ENCODE results near the gene RYR2. TPM values are rescaled to one million over a fixed set of nuclear protein-coding genes. Genes with fewer than 3 reads are reported as not detected.

The RYR2 gene
- total RNA-seq, 1 donor from 2014 or later: 8.7 TPM

DNA sequence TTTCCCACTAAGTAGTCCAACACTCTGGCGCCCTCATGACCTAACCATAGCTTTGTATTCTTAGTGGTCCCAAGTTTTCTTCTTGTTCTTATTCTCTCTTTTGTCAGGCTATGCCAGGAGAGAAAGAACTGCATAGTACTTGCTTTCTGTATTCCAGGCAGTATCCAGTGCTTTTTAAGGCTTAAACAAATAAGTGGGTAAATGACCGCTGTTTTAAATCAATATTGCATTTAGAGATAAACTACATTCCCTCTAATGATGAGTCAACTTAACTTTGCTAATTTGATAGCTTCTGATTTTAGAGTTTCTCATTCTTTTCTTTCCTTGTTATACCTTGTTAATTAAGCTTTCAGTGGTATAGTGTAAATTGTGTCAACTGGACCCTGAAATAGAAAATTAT lies 709.1 kb downstream of the RYR2 start:
- Mint-ChIP-seq H3K27me3 (ENCODE audit: low read depth) (no peaks in the 10 kb centered on the region), H3K9me3 (no peaks in the 10 kb centered on the region), H3K36me3 (ENCODE audit: low read depth) (no peaks in the 10 kb centered on the region), H3K4me3 (ENCODE audit: low read depth) (no peak overlapping the region), H3K4me1 (ENCODE audit: low read depth) (peaks cover 6% of the 10 kb centered on the region), H3K27ac (no peak overlapping the region)
- intact Hi-C loops (cut with micrococcal nuclease): no loop called here
- DNase-seq (ENCODE audit: low spot score): no peak

DNA sequence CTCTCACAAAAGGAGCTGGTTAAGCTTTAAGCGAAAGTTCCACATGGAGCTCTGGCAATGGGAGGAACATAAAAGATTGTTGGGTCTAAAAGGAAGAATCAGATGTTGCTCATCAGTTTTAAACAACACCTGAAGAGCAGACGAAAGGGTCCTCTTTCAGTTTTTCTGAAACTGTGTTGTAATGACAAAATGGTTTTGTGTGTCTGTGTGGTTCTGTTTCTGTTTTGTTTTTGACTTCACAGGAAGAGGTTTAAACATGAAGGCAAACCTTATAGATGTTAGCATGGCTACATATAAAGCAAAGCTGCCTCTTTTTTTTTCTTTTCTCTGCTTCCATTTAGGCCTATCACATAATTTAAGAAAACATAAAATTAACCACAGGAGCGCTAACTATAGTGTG lies 712.6 kb downstream of the RYR2 start:
- H3K9me3 Mint-ChIP-seq: no peaks in the 10 kb centered on the region
- H3K27me3 Mint-ChIP-seq (ENCODE audit: low read depth): no peaks in the 10 kb centered on the region
- H3K4me3 Mint-ChIP-seq (ENCODE audit: low read depth): no peak overlapping the region
- no peak for DNase-seq (ENCODE audit: low spot score)
- H3K36me3 Mint-ChIP-seq (ENCODE audit: low read depth): no peaks in the 10 kb centered on the region
- H3K27ac Mint-ChIP-seq: no peak overlapping the region
- intact Hi-C loops (cut with micrococcal nuclease): no loop called here
- H3K4me1 Mint-ChIP-seq (ENCODE audit: low read depth): peaks cover 6% of the 10 kb centered on the region

DNA sequence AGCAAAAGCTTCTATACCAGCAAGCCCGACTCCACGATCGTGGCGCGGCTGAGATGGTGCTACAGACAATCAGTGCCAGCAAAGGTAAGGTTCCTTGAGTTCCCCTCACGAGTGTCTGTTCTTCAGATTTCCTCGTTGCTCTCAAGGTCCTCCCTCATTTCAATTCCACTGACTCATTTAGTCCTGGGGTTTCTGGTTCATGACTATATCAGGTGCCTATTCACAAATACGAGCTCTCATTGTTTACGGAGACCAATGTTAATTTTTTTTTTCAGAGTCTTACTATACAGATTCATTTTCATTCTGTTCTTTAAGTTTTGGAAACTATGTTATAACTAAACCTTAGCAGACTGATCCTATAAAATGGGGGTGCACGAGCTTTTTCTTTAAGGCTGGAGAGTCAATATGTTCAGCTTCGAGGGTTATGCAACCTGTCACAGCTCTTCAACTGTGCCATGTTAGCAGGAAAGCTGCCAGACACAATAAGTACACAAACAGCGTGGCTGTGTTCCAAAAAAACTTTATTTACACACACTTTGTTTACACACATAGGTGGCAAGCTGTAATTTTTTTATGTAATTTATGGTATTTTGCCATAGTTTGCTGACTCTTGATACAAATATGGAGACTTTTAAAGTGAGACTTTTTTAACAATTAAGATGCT lies 714.5 kb downstream of the RYR2 start:
- intact Hi-C loops (cut with micrococcal nuclease): no loop called here
- Mint-ChIP-seq H3K4me1 (ENCODE audit: low read depth) (peaks cover 6% of the 10 kb centered on the region), H3K4me3 (ENCODE audit: low read depth) (no peak overlapping the region), H3K36me3 (ENCODE audit: low read depth) (no peaks in the 10 kb centered on the region), H3K9me3 (no peaks in the 10 kb centered on the region), H3K27me3 (ENCODE audit: low read depth) (no peaks in the 10 kb centered on the region), H3K27ac (no peak overlapping the region)
- DNase-seq (ENCODE audit: low spot score): no peak

GRCh38 chr1:237759377-237759776 lies 717.4 kb downstream of the RYR2 start:
- DNase-seq (ENCODE audit: low spot score): no peak
- Mint-ChIP-seq H3K4me3 (ENCODE audit: low read depth) (no peak overlapping the region), H3K27ac (no peak overlapping the region), H3K36me3 (ENCODE audit: low read depth) (no peaks in the 10 kb centered on the region), H3K9me3 (no peaks in the 10 kb centered on the region), H3K4me1 (ENCODE audit: low read depth) (peaks cover 5% of the 10 kb centered on the region), H3K27me3 (ENCODE audit: low read depth) (no peaks in the 10 kb centered on the region)
- intact Hi-C loops (cut with micrococcal nuclease): no loop called here

- Mint-ChIP-seq H3K9me3 (no peaks in the 10 kb centered on the region), H3K4me3 (ENCODE audit: low read depth) (no peak overlapping the region), H3K27ac (no peak overlapping the region), H3K27me3 (ENCODE audit: low read depth) (no peaks in the 10 kb centered on the region), H3K4me1 (ENCODE audit: low read depth) (no peaks in the 10 kb centered on the region), H3K36me3 (ENCODE audit: low read depth) (no peaks in the 10 kb centered on the region)
- DNase-seq (ENCODE audit: low spot score): no peak
- intact Hi-C loops (cut with micrococcal nuclease): no loop called here
Measured at GRCh38 chr1:237760951-237761350, 719.0 kb downstream of the RYR2 start.

GRCh38 chr1:237763137-237763536 lies 721.2 kb downstream of the RYR2 start:
- intact Hi-C loops (cut with micrococcal nuclease): no loop called here
- DNase-seq (ENCODE audit: low spot score): no peak
- Mint-ChIP-seq H3K9me3 (no peaks in the 10 kb centered on the region), H3K27ac (no peak overlapping the region), H3K27me3 (ENCODE audit: low read depth) (no peaks in the 10 kb centered on the region), H3K36me3 (ENCODE audit: low read depth) (no peaks in the 10 kb centered on the region), H3K4me1 (ENCODE audit: low read depth) (no peaks in the 10 kb centered on the region), H3K4me3 (ENCODE audit: low read depth) (no peak overlapping the region)

- Mint-ChIP-seq H3K27me3 (ENCODE audit: low read depth) (no peaks in the 10 kb centered on the region), H3K27ac (no peak overlapping the region), H3K4me1 (ENCODE audit: low read depth) (no peaks in the 10 kb centered on the region), H3K9me3 (no peaks in the 10 kb centered on the region), H3K4me3 (ENCODE audit: low read depth) (no peak overlapping the region), H3K36me3 (ENCODE audit: low read depth) (no peaks in the 10 kb centered on the region)
- no peak for DNase-seq (ENCODE audit: low spot score)
- intact Hi-C loops (cut with micrococcal nuclease): no loop called here
Measured at GRCh38 chr1:237763751-237764150, 721.8 kb downstream of the RYR2 start.

DNA sequence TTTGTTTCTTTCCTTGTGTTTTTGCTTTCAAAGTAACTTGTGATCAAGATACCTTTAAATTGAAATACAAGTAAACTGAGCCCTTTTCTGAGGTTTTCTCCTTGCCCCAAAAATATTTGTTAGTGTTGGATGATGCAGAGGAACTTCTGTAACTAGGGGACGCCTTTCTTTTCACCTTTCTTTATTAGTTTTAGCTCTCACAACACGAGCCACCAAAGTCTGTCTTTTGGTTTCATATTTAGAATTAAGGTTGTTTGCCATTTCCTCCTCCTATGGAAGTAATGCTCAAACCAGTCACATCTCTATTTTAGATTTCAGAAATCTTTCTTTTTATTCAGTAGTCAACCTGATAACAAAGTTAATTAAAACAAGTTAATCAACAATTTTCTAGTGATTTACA lies 727.9 kb downstream of the RYR2 start:
- intact Hi-C loops (cut with micrococcal nuclease): no loop called here
- Mint-ChIP-seq H3K4me1 (ENCODE audit: low read depth) (peaks cover 4% of the 10 kb centered on the region), H3K27ac (no peak overlapping the region), H3K4me3 (ENCODE audit: low read depth) (no peak overlapping the region), H3K27me3 (ENCODE audit: low read depth) (no peaks in the 10 kb centered on the region), H3K9me3 (no peaks in the 10 kb centered on the region), H3K36me3 (ENCODE audit: low read depth) (no peaks in the 10 kb centered on the region)
- DNase-seq (ENCODE audit: low spot score): no peak

- no peaks in the 10 kb centered on the region for H3K36me3 Mint-ChIP-seq (ENCODE audit: low read depth)
- peaks cover 4% of the 10 kb centered on the region for H3K4me1 Mint-ChIP-seq (ENCODE audit: low read depth)
Measured at GRCh38 chr1:237772009-237772408, 730.0 kb downstream of the RYR2 start.

DNA sequence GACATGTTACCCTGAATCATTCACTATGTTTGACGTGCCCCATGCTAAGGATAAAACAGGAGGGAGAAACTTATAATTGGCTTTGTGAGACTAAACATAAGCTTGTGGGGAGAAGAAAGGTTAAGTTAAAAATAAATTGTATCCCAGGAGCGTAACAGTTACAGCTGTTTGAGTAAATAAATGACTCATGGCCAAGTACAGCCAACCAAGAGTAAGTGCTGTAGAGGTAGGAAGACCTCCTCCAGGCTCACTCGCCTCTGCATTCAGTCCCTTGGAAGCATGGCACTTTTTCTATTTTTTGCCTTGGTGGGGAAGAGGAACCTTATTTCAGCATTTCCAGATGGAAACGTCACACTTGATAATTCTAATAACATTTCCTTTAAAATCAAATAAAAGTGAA lies 732.3 kb downstream of the RYR2 start:
- H3K4me1 Mint-ChIP-seq (ENCODE audit: low read depth): peaks cover 4% of the 10 kb centered on the region
- no peaks in the 10 kb centered on the region for H3K27me3 Mint-ChIP-seq (ENCODE audit: low read depth)

More at GRCh38 chr1:237772009-237772408, 730.0 kb downstream of the RYR2 start:
- DNase-seq (ENCODE audit: low spot score): no peak
- Mint-ChIP-seq H3K27me3 (ENCODE audit: low read depth) (no peaks in the 10 kb centered on the region), H3K4me3 (ENCODE audit: low read depth) (no peak overlapping the region), H3K9me3 (no peaks in the 10 kb centered on the region), H3K27ac (no peak overlapping the region)
- intact Hi-C loops (cut with micrococcal nuclease): no loop called here

GRCh38 chr1:237779356-237779755 lies 737.4 kb downstream of the RYR2 start:
- Mint-ChIP-seq H3K4me1 (ENCODE audit: low read depth) (no peaks in the 10 kb centered on the region), H3K4me3 (ENCODE audit: low read depth) (no peak overlapping the region), H3K36me3 (ENCODE audit: low read depth) (no peaks in the 10 kb centered on the region), H3K9me3 (no peaks in the 10 kb centered on the region), H3K27me3 (ENCODE audit: low read depth) (no peaks in the 10 kb centered on the region), H3K27ac (no peak overlapping the region)
- DNase-seq (ENCODE audit: low spot score): no peak
- intact Hi-C loops (cut with micrococcal nuclease): no loop called here

More for the DNA sequence above, 732.3 kb downstream of the RYR2 start:
- DNase-seq (ENCODE audit: low spot score): no peak
- no peak overlapping the region for H3K4me3 Mint-ChIP-seq (ENCODE audit: low read depth)
- intact Hi-C loops (cut with micrococcal nuclease): no loop called here
- H3K36me3 Mint-ChIP-seq (ENCODE audit: low read depth): no peaks in the 10 kb centered on the region
- no peaks in the 10 kb centered on the region for H3K9me3 Mint-ChIP-seq
- no peak overlapping the region for H3K27ac Mint-ChIP-seq

DNA sequence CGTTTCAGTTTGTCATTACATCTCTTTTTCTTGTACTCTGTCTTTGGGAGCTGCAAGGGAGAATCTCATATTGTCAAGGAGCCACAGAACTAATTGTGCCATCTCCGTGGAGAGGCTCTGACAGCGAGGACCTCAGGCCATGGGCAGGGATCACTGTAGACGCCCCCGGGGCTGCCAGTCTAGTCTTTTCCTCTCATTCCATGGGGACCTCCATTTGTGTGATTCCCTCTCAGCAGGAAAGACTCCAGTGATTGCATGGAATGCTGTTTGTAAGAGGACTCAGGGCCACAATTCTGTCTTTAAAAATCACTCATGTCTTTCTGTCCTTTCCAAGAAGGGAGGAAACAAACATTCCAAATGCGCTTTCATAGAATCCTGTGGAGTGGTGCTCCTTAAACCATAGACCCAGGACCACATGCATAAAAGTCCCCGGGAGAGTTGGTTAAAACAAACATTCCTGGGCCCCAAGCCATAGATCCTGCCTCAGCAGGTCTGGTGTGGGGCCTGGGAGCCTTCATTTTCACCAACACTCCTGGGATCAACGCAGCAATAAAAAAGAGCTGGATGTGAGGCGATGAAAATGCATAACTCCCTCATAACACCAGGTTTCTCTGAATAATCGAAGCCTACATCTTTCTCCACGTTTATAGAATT lies 744.2 kb downstream of the RYR2 start:
- Mint-ChIP-seq H3K9me3 (no peaks in the 10 kb centered on the region), H3K27me3 (ENCODE audit: low read depth) (no peaks in the 10 kb centered on the region), H3K27ac (no peak overlapping the region), H3K4me3 (ENCODE audit: low read depth) (no peak overlapping the region), H3K36me3 (ENCODE audit: low read depth) (no peaks in the 10 kb centered on the region), H3K4me1 (ENCODE audit: low read depth) (no peaks in the 10 kb centered on the region)
- no peak for DNase-seq (ENCODE audit: low spot score)
- intact Hi-C loops (cut with micrococcal nuclease): no loop called here

- H3K4me3 Mint-ChIP-seq (ENCODE audit: low read depth): no peak overlapping the region
- DNase-seq (ENCODE audit: low spot score): no peak
- intact Hi-C loops (cut with micrococcal nuclease): no loop called here
- H3K36me3 Mint-ChIP-seq (ENCODE audit: low read depth): no peaks in the 10 kb centered on the region
- no peaks in the 10 kb centered on the region for H3K27me3 Mint-ChIP-seq (ENCODE audit: low read depth)
- no peak overlapping the region for H3K27ac Mint-ChIP-seq
- no peaks in the 10 kb centered on the region for H3K4me1 Mint-ChIP-seq (ENCODE audit: low read depth)
- H3K9me3 Mint-ChIP-seq: no peaks in the 10 kb centered on the region
Measured at GRCh38 chr1:237788069-237788468, 746.1 kb downstream of the RYR2 start.

All from activated T-helper 2 cell treated with anti-CD3 and anti-CD28 coated beads, Interferon-gamma antibody, Interleukin-2, Interleukin-4, amounts not matched to agents 10 μg/mL and 5 μg/mL and 100 μg/mL, durations not matched to agents 14 hours and 24 hours and 36 hours (primary cell).